Lower leg skin (tissue), 3 donors: Measurements from ENCODE around the gene QRICH1.

Source experiments
- CTCF ChIP-seq, 3 donors: fragments of 450-650 bp; IDR thresholded peaks; one replicate each; pipeline ENCODE4 v1.5.1; 2016; ENCODE audit warnings: antibody characterized with exemption in 3 of 3, mild to moderate bottlenecking in 3 of 3, moderate library complexity in 2 of 3
- POLR2A ChIP-seq, 2 donors: fragments of 450-650 bp; IDR thresholded peaks; one replicate each; pipeline ENCODE4 v1.6.1; 2016 to 2017; ENCODE audit warnings: antibody characterized with exemption in 2 of 2, mild to moderate bottlenecking in 1 of 2, moderate library complexity in 1 of 2

- TF ChIP-seq POLR2A (IDR thresholded peaks at IDR 0.05) (no peak), CTCF (IDR thresholded peaks at IDR 0.05) (no peak)
These were observed 92.7 kb downstream of the QRICH1 start for GRCh38 chr3:49001155-49001554.
